Erythroblast (primary cell): ENCODE measurements around the gene EXOC6.

Experiments used
- DNase-seq, 2 experiments: peaks; one replicate each; lab custom pipeline; 2025; lab: John Stamatoyannopoulos, UW
- GATA1 ChIP-seq: IDR thresholded peaks from 2 replicates; pipeline ENCODE4 v1.6.1; 2011; ENCODE audit warnings: low read depth, mild to moderate bottlenecking, control low read depth, low read length, moderate library complexity
- POLR2A ChIP-seq: IDR thresholded peaks from 2 replicates; pipeline ENCODE4 v1.6.1; 2011; ENCODE audit warnings: mild to moderate bottlenecking, low read length

Gene EXOC6

GRCh38 chr10:92880917-92881316 is 32.6 kb downstream of the EXOC6 start:
- peak; percentile 21 to 26 for DNase-seq
- TF ChIP-seq POLR2A (no peak), GATA1 (no peak)

- TF ChIP-seq POLR2A = no peak
- no peak for TF ChIP-seq GATA1
- DNase-seq = no peak
Observed at GRCh38 chr10:92886334-92886961, 38.1 kb downstream of the EXOC6 start.

GRCh38 chr10:92890471-92890870 is 42.2 kb downstream of the EXOC6 start:
- peak in 1 of 2 experiments; percentile 71 for DNase-seq

GRCh38 chr10:92891885-92892690 is 43.8 kb downstream of the EXOC6 start:
- no peak for TF ChIP-seq POLR2A
- TF ChIP-seq GATA1 = no peak
- peak; percentile 26 to 36 for DNase-seq

More at GRCh38 chr10:92890471-92890870, 42.2 kb downstream of the EXOC6 start:
- no peak for TF ChIP-seq GATA1
- TF ChIP-seq POLR2A = no peak

- no peak for TF ChIP-seq POLR2A
- no peak for TF ChIP-seq GATA1
Observed at GRCh38 chr10:92892691-92893054, 44.4 kb downstream of the EXOC6 start.

GRCh38 chr10:92894081-92894655 is 45.8 kb downstream of the EXOC6 start:
- DNase-seq = no peak
- TF ChIP-seq POLR2A (no peak), GATA1 (no peak)

More at GRCh38 chr10:92892691-92893054, 44.4 kb downstream of the EXOC6 start:
- DNase-seq = no peak

GRCh38 chr10:92897916-92898315 is 49.6 kb downstream of the EXOC6 start:
- DNase-seq = no peak
- no peak for TF ChIP-seq POLR2A
- TF ChIP-seq GATA1 = no peak

GRCh38 chr10:92901819-92902251 is 53.5 kb downstream of the EXOC6 start:
- DNase-seq = no peak

GRCh38 chr10:92903633-92904032 is 55.3 kb downstream of the EXOC6 start:
- no peak for DNase-seq
- TF ChIP-seq POLR2A = no peak
- TF ChIP-seq GATA1 = no peak

More at GRCh38 chr10:92901819-92902251, 53.5 kb downstream of the EXOC6 start:
- TF ChIP-seq POLR2A = no peak
- TF ChIP-seq GATA1 = no peak

GRCh38 chr10:92907280-92907679 is 59.0 kb downstream of the EXOC6 start:
- no peak for TF ChIP-seq GATA1
- no peak for DNase-seq

- DNase-seq = peak; percentile 52 to 85
Observed at GRCh38 chr10:92912631-92913030, 64.3 kb downstream of the EXOC6 start.

GRCh38 chr10:92913973-92914372 is 65.7 kb downstream of the EXOC6 start:
- peak in 1 of 2 experiments; percentile 3 for DNase-seq
- TF ChIP-seq POLR2A = no peak
- TF ChIP-seq GATA1 = no peak

GRCh38 chr10:92914478-92915325 is 66.4 kb downstream of the EXOC6 start:
- TF ChIP-seq GATA1 = no peak
- no peak for TF ChIP-seq POLR2A
- DNase-seq = peak; percentile 80 to 82
